Measurements from ENCODE around the gene TEDDM1. TPM values are rescaled to one million over a fixed set of nuclear protein-coding genes. Genes with fewer than 3 reads are reported as not detected.

Gene TEDDM1
- total RNA-seq, 4 donors from 2014 or later, result not detected

GRCh38 chr1:182392050-182393028 is 8.1 kb downstream of the TEDDM1 start:
- 20% methylated on average over 44 to 47 of the region's 47 CpGs for WGBS, 2 donors
- intact Hi-C loops (cut with DNase I; ENCODE audit: low total_unique reads), result no loop called here
- DNase-seq (ENCODE audit: low spot score in 2 of 2), result peak in 1 of 2 donors; percentile 60
- TF ChIP-seq POLR2A (IDR thresholded peaks at IDR 0.05) (no peak), CTCF (IDR thresholded peaks at IDR 0.05) (no peak)
- H3K4me3 ChIP-seq (ENCODE audit: low read depth, poor library complexity, severe bottlenecking), result peak overlapping the region; percentile 77

- H3K4me3 ChIP-seq (ENCODE audit: low read depth, poor library complexity, severe bottlenecking), result peak within 1 kb of the TSS; percentile 77
- 1% methylated on average over 47 to 55 of the region's 70 CpGs for WGBS, 2 donors
- TF ChIP-seq CTCF (IDR thresholded peaks at IDR 0.05), result no peak
- peak in 1 of 2 donors; percentile 100 for TF ChIP-seq POLR2A (IDR thresholded peaks at IDR 0.05)
- intact Hi-C loops (cut with DNase I; ENCODE audit: low total_unique reads), result no loop called here
- peak; percentile 94 to 99 for DNase-seq (ENCODE audit: low spot score in 2 of 2)
Measured at GRCh38 chr1:182391362-182392049, 9.0 kb downstream of the TEDDM1 start, which contains the start of gene GLUL. GLUL (minus strand) TSS chr1:182391790; CDS start chr1:182388737, 3,053 bp downstream.

GRCh38 chr1:182391028-182391361 is 9.5 kb downstream of the TEDDM1 start:
- TF ChIP-seq CTCF (IDR thresholded peaks at IDR 0.05), result no peak
- no peak for TF ChIP-seq POLR2A (IDR thresholded peaks at IDR 0.05)
- intact Hi-C loops (cut with DNase I; ENCODE audit: low total_unique reads), result no loop called here
- WGBS, 2 donors, result 0 to 1% methylated on average over 10 to 14 of the region's 35 CpGs
- DNase-seq (ENCODE audit: low spot score in 2 of 2), result no peak
- peak overlapping the region; percentile 77 for H3K4me3 ChIP-seq (ENCODE audit: low read depth, poor library complexity, severe bottlenecking)

GRCh38 chr1:182389619-182390047 is 10.8 kb downstream of the TEDDM1 start:
- TF ChIP-seq POLR2A (IDR thresholded peaks at IDR 0.05), result no peak
- TF ChIP-seq CTCF (IDR thresholded peaks at IDR 0.05), result no peak
- WGBS, 2 donors, result 2 to 3% methylated on average over 13 of the region's 13 CpGs
- intact Hi-C loops (cut with DNase I; ENCODE audit: low total_unique reads), result no loop called here
- peak overlapping the region; percentile 77 for H3K4me3 ChIP-seq (ENCODE audit: low read depth, poor library complexity, severe bottlenecking)
- DNase-seq (ENCODE audit: low spot score in 2 of 2), result peak in 1 of 2 donors; percentile 88

GRCh38 chr1:182388392-182389134 is 11.9 kb downstream of the TEDDM1 start:
- TF ChIP-seq CTCF (IDR thresholded peaks at IDR 0.05) (no peak), POLR2A (IDR thresholded peaks at IDR 0.05) (no peak)
- WGBS, 2 donors, result 74% methylated on average over 5 of the region's 5 CpGs
- intact Hi-C loops (cut with DNase I; ENCODE audit: low total_unique reads), result no loop called here
- H3K4me3 ChIP-seq (ENCODE audit: low read depth, poor library complexity, severe bottlenecking), result peak overlapping the region; percentile 77
- DNase-seq (ENCODE audit: low spot score in 2 of 2), result peak in 1 of 2 donors; percentile 75
